Hair follicle dermal papilla cell (primary cell): ENCODE data around the gene PPP4R3A. TPM values are rescaled to one million over a fixed set of nuclear protein-coding genes. Genes with fewer than 3 reads are reported as not detected.

Experiments used
- small RNA-seq: library from RNA; depleted of rRNA; stranded (forward); fragments of <200 nt; gene quantifications from one replicate; pipeline ENCODE3, GENCODE V24; 2012
- total RNA-seq: library from RNA; depleted of rRNA; stranded (reverse); fragments of >200 nt; gene quantifications from 2 replicates; pipeline ENCODE4 v1.2.3, GENCODE V29; 2012

Gene PPP4R3A
- total RNA-seq: 40.8 and 49.8 TPM in 2 replicates

GRCh38 chr14:91510171-91511042 is at the start of gene PPP4R3A:
PPP4R3A (minus strand) TSS chr14:91510310; CDS start chr14:91509647, 663 bp downstream.

GRCh38 chr14:91417120-91417982 is 92.8 kb downstream of the PPP4R3A start, which contains the start of gene CCDC88C:
CCDC88C (minus strand) TSS chr14:91417820; CDS start chr14:91417690, 130 bp downstream.

Small RNA genes within 50 kb of the gene (small RNA-seq; reads per million reads assigned to genes)
- gene AL133373.1: not detected

Other genes with a start within 250 kb of the PPP4R3A start
- under 0.01 and 0.16 TPM in 2 replicates for gene CCDC88C, start 92.5 kb downstream of the PPP4R3A start, total RNA-seq
- gene CATSPERB, start 221.8 kb upstream of the PPP4R3A start, total RNA-seq: not detected in 2 replicates